ENCODE data around the gene KCNIP2.

KCNIP2 gene

DNA sequence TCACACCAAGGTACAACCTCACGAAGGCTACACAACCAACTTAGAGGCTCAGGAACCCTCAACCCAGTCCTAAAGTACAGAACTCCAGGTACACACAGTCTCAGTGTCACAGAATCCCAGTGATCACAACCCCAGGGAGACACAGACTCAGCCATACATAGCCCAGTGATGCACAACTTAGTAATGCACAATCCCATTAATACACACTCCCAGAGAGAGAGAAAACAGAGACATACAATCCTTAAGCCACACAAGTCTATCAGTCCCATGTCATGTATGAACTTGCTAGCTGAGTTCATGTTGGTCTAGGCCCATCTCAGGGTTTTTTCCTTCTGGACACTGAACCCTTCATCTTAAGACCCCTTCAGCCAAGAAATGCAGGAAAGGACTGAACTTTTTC, 4.6 kb downstream of the KCNIP2 start:
- Histone ChIP-seq H3K4me1 (peaks cover 3% of the 10 kb centered on the region), H3K4me3 (ENCODE audit: low read depth, low read length) (no peak overlapping the region), H3K36me3 (no peaks in the 10 kb centered on the region), H3K9me3 (no peaks in the 10 kb centered on the region), H3K27me3 (no peaks in the 10 kb centered on the region)
- DNase-seq: no peak
- TF ChIP-seq CTCF (IDR thresholded peaks at IDR 0.05; ENCODE audit: low read depth, low read length): no peak

- Histone ChIP-seq H3K27me3 (no peaks in the 10 kb centered on the region), H3K4me3 (ENCODE audit: low read depth, low read length) (no peak overlapping the region), H3K36me3 (no peaks in the 10 kb centered on the region), H3K4me1 (peaks cover 3% of the 10 kb centered on the region), H3K9me3 (no peaks in the 10 kb centered on the region)
- no peak for TF ChIP-seq CTCF (IDR thresholded peaks at IDR 0.05; ENCODE audit: low read depth, low read length)
- DNase-seq: no peak
These were observed 5.1 kb downstream of the KCNIP2 start for GRCh38 chr10:101838416-101838970.

- Histone ChIP-seq H3K36me3 (no peaks in the 10 kb centered on the region), H3K4me1 (peaks cover 3% of the 10 kb centered on the region), H3K4me3 (ENCODE audit: low read depth, low read length) (no peak overlapping the region), H3K9me3 (no peaks in the 10 kb centered on the region), H3K27me3 (no peaks in the 10 kb centered on the region)
- TF ChIP-seq CTCF (IDR thresholded peaks at IDR 0.05; ENCODE audit: low read depth, low read length): no peak
- DNase-seq: no peak
These were observed 5.9 kb downstream of the KCNIP2 start for GRCh38 chr10:101837748-101838147.

DNA sequence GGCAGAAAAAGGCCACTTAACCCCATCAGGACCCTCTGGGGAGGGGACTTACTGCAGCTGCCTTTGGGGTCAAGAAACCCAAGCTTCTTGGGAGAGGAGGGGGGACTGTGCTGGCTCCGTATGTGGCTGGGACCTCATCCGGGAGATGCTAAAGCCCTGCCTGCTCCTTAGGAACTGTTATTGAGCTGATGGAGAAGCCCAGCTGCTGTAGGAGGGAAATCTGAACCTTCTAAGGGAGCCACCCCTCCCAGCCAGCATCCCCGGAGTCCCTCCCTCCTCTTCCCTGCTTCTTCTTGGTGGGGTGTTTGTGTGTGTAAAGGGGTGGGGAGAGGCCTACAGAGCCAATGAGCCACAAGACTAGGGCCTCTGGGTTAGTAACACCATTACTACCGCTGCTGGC, 8.2 kb downstream of the KCNIP2 start:
- Histone ChIP-seq H3K4me1 (peaks cover 12% of the 10 kb centered on the region), H3K9me3 (no peaks in the 10 kb centered on the region), H3K36me3 (no peaks in the 10 kb centered on the region), H3K4me3 (ENCODE audit: low read depth, low read length) (no peak overlapping the region), H3K27me3 (no peaks in the 10 kb centered on the region)
- DNase-seq: no peak
- no peak for TF ChIP-seq CTCF (IDR thresholded peaks at IDR 0.05; ENCODE audit: low read depth, low read length)

DNA sequence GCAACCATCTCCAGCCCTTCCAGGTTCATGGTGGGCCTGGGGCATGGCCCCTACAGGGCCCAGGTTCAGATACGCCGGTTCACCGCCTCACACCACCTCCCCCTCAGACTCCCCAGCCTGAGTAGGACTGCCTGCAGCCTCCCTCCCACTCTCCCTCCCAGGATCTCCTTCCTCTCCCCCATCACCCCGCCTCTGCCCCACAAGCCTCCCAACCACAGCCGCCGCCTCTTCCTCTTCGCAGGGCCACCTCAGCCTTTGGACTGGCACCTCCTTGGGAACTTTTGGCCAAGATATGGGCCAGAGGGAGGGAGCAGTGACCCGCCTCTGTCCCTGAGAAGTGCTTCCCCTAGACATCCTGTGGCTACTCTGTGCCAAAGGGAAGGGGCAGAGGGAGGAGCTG, 9.3 kb downstream of the KCNIP2 start:
- TF ChIP-seq CTCF (IDR thresholded peaks at IDR 0.05; ENCODE audit: low read depth, low read length): no peak
- no peaks in the 10 kb centered on the region for H3K27me3 ChIP-seq
- H3K9me3 ChIP-seq: no peaks in the 10 kb centered on the region
- no peak for DNase-seq
- H3K4me3 ChIP-seq (ENCODE audit: low read depth, low read length): no peak overlapping the region
- peaks cover 14% of the 10 kb centered on the region for H3K4me1 ChIP-seq
- H3K36me3 ChIP-seq: no peaks in the 10 kb centered on the region

DNA sequence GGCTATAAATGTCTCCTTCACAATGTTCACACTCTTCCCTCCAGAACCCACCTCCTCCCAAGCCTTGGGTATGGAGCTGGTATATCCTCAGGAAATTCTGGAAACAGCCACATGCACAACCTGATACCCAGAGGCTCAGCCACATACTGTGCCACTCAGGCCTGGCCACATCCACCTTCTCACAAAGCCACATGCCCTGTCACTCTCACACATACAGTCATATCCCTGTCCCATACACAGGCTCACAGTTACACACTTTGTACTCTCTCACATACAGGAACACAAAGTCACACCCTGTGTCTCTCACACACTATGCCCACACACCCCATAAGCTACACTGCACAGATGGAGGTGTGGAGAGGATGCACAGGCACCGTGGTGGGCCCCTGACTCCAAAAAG, 10.1 kb downstream of the KCNIP2 start:
- H3K4me3 ChIP-seq (ENCODE audit: low read depth, low read length): no peak overlapping the region
- H3K9me3 ChIP-seq: no peaks in the 10 kb centered on the region
- H3K27me3 ChIP-seq: no peaks in the 10 kb centered on the region
- no peaks in the 10 kb centered on the region for H3K36me3 ChIP-seq
- no peak for TF ChIP-seq CTCF (IDR thresholded peaks at IDR 0.05; ENCODE audit: low read depth, low read length)
- no peak for DNase-seq
- H3K4me1 ChIP-seq: peaks cover 14% of the 10 kb centered on the region
